22Rv1 (cell line): ENCODE measurements around the gene BOD1.

Source experiments
- H3K27ac ChIP-seq: fragments of 450-650 bp; 2 replicates; pipeline ENCODE4 v1.5.1; 2017
- CTCF ChIP-seq: fragments of 450-650 bp; IDR thresholded peaks from 2 replicates; pipeline ENCODE4 v1.5.1; 2017; ENCODE audit warnings: mild to moderate bottlenecking
- ZFX ChIP-seq: fragments of 450-650 bp; IDR thresholded peaks from 2 replicates; pipeline ENCODE4 v1.6.1; 2017; ENCODE audit warnings: antibody characterized with exemption, borderline replicate concordance

Gene BOD1

DNA sequence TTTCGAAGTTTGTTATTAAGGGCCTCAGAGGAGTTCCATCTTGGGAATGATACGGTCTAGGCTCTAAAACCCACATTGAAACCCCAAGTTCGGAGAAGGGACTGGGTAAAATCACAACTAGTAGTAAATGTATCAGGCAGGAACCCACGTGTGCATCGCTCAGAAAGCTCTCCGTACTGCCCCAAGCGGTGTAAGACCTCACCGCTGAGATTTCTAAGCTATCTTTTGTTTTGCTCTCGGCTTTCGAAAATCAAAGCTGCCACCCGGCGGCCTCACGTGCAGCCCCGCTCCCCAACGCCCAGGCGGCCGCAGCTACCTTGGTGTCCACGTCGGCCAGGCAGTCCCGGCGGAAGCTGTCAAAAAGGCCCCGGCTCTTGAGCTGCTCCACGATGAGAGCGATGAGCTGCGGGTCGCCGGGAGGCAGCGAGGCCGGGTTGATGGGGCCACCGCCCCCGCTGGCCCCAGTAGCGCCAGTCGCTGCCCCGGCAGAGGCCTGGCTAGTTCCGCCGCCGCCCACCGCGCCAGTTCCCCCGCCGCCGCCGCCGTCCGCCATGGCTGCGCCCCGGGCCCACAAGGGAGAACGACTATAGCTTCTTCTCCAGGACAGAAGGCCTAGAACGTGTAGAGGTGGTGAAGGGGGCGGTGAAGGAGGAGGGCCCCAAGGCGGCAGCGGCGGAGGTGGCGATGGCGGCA, 420 bp downstream of the BOD1 start:
- peak overlapping the region; percentile 76 for H3K27ac ChIP-seq
- TF ChIP-seq CTCF (peak; percentile 82), ZFX (no peak)

DNA sequence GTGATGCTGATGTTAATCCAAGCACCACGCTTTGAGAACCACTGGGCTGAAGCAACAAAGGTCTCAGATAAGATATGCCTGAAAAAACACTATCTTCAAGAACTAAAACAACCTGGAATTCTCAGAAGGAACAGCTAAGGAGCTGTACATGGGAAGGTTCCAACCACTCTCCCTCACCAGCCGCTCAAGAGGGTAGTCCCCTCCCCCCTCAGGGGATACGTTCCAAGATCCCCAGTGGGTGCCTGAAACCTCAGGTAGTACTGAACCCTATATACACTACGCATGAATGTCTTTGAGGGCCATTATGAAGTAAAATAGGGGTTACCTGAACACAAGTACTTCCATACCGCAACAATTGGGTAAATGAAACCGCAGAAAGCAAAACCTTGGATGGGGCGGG, 1.9 kb downstream of the BOD1 start:
- TF ChIP-seq CTCF (no peak), ZFX (no peak)

DNA sequence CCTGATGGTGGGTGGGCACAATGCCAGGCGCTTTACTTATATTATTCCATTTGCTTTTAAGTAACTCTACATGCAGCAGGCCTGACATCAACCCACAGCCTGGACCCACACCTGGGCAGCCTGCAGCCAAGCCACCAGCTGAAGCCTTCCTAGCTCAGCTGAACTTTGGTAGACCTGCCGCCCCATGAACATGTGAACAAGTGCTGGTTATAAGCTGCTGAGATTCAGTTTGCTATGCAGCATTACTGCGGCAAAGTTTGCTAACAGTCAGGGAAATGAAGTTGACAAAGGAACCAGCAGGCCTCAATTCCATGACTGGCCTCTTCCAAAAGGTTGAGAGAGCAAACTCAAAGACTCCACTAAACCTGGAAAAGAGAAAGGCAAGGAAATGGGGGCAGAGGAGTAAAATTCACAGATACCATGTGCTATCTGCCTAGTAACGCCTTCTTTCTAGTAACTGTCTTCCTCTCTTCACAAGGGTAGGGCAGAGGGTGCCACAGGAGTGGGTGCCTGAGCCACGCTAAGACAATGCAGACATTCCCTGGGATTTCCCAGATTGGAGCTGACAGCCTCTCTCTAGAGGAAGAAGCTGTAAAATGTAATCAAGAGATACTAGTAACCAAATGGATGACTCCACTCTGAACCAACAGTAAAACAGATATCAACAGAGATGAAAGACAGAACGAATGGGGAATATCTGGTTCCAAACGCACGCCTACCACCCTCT, 2.9 kb downstream of the BOD1 start:
- no peak overlapping the region for H3K27ac ChIP-seq
- TF ChIP-seq ZFX (no peak), CTCF (no peak)

More for the DNA sequence above, 1.9 kb downstream of the BOD1 start:
- no peak overlapping the region for H3K27ac ChIP-seq

- H3K27ac ChIP-seq: no peak overlapping the region
- TF ChIP-seq ZFX (no peak), CTCF (no peak)
These were observed 3.5 kb downstream of the BOD1 start for GRCh38 chr5:173612948-173613347.

DNA sequence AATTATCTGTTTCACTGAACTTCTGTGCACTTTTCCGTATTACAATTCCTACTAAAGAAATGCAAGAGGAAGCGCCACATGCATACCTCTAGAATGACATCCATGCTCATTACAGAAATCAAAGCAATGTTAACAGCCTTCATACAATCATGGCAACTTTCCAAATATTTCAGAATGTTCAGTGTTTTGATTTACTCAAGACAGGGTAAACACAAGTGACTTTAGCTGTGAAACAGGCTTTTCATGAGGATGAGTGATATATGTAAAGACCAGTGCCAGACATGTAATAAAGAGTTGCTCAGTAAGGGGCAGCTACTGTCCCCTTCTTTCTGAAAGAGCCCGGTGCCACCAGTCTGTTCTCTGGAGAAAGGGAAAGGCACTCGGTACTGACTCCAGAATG, 4.7 kb downstream of the BOD1 start:
- no peak overlapping the region for H3K27ac ChIP-seq
- TF ChIP-seq ZFX: no peak
- TF ChIP-seq CTCF: no peak

- H3K27ac ChIP-seq: no peak overlapping the region
- no peak for TF ChIP-seq ZFX
- TF ChIP-seq CTCF: no peak
These were observed 12.3 kb downstream of the BOD1 start for GRCh38 chr5:173604141-173604540.

GRCh38 chr5:173602423-173602822, 14.0 kb downstream of the BOD1 start:
- no peak overlapping the region for H3K27ac ChIP-seq
- TF ChIP-seq ZFX (no peak), CTCF (no peak)
